ENCODE results near the gene LARP7.
"Not testable (repeated sequence)": the region's sequence is repeated elsewhere in the genome, so short reads cannot be mapped to it uniquely, and the experiment has no call there.

LARP7 gene

DNA sequence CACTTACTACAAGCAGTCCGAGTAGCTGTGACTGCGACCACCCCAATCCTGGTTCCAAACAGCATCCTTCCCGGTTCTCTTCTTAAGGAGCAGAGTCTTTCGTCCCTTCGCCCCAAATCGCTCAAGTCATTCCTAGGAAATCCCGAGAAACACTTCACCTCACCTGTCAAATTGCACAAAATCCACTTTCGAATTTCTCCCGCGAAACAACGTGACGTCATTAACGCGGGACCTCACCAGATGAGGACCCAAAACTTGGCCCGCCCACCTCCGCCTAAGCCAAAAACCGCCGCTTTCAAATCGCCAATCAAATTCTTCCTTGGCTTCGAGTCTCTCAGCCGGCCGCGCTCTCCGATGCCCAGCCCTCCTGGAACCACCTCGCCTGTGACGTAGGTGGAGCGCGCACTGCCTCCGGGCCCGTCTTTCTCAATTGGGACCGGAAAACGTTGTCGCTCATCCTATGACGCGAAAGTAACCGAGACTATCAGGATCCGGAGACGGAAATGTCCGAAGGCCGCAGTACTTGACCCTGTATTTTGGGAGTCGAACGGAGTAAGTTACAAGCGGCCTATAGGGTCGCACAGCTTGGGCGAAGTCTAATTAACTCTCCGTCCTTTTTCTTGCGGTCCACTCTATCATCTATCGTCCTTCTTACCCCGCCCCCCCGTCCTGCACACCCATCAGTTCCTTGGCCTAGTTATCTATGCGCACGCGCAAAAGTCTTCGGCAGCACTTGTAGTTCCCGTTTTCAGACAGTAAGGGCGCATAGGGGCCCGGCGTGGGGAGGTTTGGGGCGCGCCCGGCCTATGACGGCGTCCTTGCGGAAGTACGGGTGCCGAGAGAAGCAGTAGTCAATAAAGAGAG, at the start of gene LARP7, which contains the start of gene ZGRF1:
Gene LARP7, plus strand, starts transcription at position 456 of the 864 bp plus-strand sequence. CDS start 7,527 bp downstream, outside the sequence.
Gene ZGRF1, minus strand, starts transcription at position 222 of the 864 bp plus-strand sequence. CDS start 3,733 bp downstream, outside the sequence.
- DNase-seq (ENCODE audit: low spot score) = peak; percentile 99

DNA sequence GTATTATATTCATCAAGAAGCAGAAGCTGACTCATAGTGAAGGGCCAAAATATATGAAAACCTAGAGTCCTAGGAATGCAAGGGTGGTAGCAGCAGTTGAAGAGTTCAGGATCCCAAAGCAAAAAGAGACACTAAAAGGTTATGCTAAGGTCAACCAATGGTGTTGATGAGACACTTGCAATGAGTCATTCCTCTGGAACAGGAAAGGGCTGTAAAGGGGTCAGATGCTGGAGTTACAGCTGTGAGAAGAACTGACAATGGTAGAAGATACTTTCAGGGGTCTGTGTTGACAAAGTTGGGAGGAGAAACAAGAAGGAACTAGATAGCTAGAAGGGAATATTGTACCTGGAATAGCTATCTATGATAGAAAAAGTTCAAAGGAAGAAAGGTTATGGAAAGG, 47.7 kb upstream of the LARP7 start:
- no peak for DNase-seq (ENCODE audit: low spot score)

GRCh38 chr4:112591593-112591992, 45.4 kb upstream of the LARP7 start:
- DNase-seq (ENCODE audit: low spot score) = no peak

DNA sequence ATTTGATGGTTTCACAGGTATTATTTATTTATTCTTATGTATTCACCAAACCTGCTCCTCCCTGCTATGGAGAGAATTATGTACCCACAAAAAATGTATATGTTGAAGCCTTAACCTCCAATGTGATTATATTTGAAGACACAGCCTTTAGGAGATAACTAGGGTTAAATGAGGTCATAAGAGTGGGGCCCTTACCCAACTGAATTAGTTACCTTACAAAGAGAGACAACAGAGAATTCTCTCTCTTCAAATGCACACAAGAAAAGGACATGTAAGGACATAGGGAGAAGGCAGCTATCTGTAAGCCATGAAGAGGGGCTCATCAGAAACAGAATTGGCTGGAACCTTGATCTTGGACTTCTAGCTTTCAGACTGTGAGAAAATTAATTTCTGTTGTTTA, 44.2 kb upstream of the LARP7 start:
- no peak for DNase-seq (ENCODE audit: low spot score)

- no peak for DNase-seq (ENCODE audit: low spot score)
Measured at GRCh38 chr4:112593438-112594133, 43.4 kb upstream of the LARP7 start.

GRCh38 chr4:112594993-112595392, 42.0 kb upstream of the LARP7 start:
- DNase-seq (ENCODE audit: low spot score) = no peak

- peak; percentile 70 for DNase-seq (ENCODE audit: low spot score)
Measured at GRCh38 chr4:112604589-112604988, 32.4 kb upstream of the LARP7 start.

DNA sequence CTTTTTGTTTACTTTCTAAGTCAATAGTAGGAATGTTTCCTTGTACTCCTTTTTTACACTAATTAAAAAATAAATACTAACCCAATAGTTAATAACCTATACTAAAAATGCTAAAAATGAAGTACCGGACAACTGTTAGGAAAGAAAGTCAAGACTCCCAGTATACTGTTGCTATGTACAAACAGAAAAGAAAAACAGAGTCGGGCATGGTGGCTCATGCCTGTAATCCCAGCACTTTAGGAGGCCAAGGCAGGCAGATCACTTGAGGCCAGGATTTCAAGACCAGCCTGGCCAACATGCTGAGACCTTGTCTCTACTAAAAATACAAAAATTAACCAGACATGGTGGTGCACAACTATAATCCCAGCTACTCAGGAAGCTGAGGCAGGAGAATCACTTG, 24.1 kb upstream of the LARP7 start:
- DNase-seq (ENCODE audit: low spot score) = not testable (repeated sequence)

GRCh38 chr4:112616984-112617383, 20.0 kb upstream of the LARP7 start:
- no peak for DNase-seq (ENCODE audit: low spot score)

DNA sequence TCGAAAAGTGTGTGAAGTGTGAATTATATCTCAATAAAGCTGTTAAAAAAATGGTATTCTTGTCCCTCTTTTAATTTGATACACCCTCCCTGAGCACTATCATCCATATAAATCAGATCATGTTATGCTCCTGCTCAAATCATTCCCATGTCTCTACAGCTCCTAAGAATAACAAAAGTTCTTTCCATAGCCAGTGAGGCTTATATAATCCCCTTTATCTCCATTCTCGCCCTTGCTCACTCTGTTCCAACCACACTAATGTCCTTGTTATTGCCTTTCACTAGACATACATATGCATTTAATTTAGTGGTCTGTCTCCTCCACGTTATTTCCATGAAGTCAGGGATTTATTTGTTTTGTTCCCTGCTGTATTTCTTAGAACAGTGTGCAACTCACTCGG, 10.7 kb upstream of the LARP7 start:
- DNase-seq (ENCODE audit: low spot score) = no peak

DNA sequence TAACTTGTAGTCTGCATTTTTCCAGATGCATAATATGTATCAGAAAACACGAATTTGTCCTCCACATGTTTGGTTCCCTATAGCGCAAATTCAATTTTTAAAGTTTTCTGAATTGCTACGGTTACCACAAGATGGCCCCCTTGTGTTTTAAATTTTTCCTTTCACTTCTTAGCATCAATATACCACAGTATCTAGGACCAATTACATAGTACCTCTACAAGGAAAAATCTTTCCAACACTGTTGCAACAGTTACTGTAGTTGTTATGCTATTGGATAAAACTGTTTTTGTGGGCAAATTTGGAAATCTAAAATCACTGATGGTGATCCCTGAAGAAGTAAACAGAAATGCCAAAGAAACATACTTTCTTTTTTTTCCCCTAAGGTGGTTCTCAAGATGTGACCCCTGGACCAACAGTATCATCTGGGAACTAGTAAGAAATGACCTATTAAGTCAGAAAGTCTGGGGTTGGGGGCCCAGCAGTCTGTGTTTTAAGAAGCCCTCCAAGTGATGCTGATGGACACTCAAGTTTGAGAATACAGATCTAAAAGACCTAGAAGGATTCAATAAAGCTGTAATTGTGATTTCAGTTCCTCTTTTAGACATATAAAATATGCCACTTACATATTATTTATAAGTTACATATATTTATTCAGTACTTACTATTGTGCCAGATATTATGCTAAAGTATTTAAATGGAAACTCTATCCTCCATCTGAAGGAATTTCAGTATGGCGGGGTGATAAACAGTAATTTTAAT, 3.3 kb upstream of the LARP7 start:
- peak; percentile 34 for DNase-seq (ENCODE audit: low spot score)

GRCh38 chr4:112637552-112637866, 566 bp downstream of the LARP7 start:
- DNase-seq (ENCODE audit: low spot score) = no peak

GRCh38 chr4:112642526-112642925, 5.6 kb downstream of the LARP7 start:
- DNase-seq (ENCODE audit: low spot score) = no peak

- not testable (repeated sequence) for DNase-seq (ENCODE audit: low spot score)
Measured at GRCh38 chr4:112644595-112645535, 7.9 kb downstream of the LARP7 start.

DNA sequence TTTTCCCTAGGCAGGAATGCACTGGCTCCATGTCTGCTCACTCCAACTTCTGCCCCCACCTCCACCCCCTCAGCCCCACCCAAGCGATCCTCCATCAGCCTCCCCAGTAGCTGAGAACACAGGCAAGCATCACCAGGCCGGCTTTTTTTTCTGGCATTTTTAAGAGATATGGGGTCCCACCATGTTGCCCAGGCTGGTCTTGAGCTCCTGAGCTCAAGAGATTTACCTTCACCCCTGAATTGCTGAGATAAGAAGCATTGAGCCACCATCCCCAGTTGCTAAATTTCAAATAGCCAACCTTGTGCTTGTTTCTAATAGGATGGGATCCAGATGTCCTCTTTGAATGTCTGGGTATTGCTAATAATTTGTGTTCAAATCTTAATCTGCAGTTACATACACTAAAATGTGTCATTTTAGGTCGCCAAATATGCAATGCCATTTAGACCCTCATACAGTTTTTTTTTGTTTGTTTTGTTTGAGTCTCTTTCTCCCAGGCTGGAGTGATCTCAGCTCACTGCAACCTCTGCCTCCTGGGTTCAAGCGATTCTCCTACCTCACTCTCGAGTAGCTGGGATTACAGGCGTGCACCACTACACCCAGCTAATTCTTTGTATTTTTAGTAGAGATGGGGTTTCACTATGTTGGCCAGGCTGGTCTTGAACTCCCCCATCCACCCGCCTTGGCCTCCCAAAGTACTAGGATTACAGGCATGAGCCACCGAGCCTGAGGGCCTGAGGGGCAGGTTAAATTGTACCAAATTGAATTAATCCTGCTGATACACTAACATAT, 8.8 kb downstream of the LARP7 start:
- no peak for DNase-seq (ENCODE audit: low spot score)

- DNase-seq (ENCODE audit: low spot score) = no peak
Measured at GRCh38 chr4:112646632-112647537, 9.9 kb downstream of the LARP7 start.

- DNase-seq (ENCODE audit: low spot score) = no peak
Measured at GRCh38 chr4:112647785-112648184, 10.8 kb downstream of the LARP7 start.

- DNase-seq (ENCODE audit: low spot score) = no peak
Measured at GRCh38 chr4:112648263-112649054, 11.5 kb downstream of the LARP7 start.

- DNase-seq (ENCODE audit: low spot score) = no peak
Measured at GRCh38 chr4:112649055-112649408, 12.1 kb downstream of the LARP7 start.
